Natural killer cell treated with Interleukin-12 subunit alpha and Interleukin-12 subunit beta and Interleukin-15 and Interleukin-18, amount 100 ng/mL, for 72 hours (primary cell): ENCODE results near the gene RASGRF2. TPM values are rescaled to one million over a fixed set of nuclear protein-coding genes. Genes with fewer than 3 reads are reported as not detected.
"Not testable (repeated sequence)": the region's sequence is repeated elsewhere in the genome, so short reads cannot be mapped to it uniquely, and the experiment has no call there.

Source experiments
- ATAC-seq, 2 donors: fragments of 150-1000 bp; cut with Tn5 transposase in 1 of 2; sonication (Bioruptor Pico), chemical (Tn5 transposase) in 1 of 2; 2 replicates each; pipeline ENCODE4 v1.10.0; 2021
- DNase-seq: peaks from one replicate; pipeline ENCODE4 v3.0.0; 2022; ENCODE audit warnings: low spot score
- H3K27ac Mint-ChIP-seq, 2 donors: 1 replicate in 1 of 2; 2 replicates in 1 of 2; pipeline ENCODE4 v1.8.0; 2022; ENCODE audit warnings: mixed read lengths in 2 of 2, mild to moderate bottlenecking in 1 of 2, moderate library complexity in 1 of 2
- H3K27me3 Mint-ChIP-seq, 2 donors: 1 replicate in 1 of 2; 2 replicates in 1 of 2; pipeline ENCODE4 v1.8.0; 2022; ENCODE audit warnings: mixed read lengths in 2 of 2
- H3K36me3 Mint-ChIP-seq: one replicate; pipeline ENCODE4 v1.8.0; 2022; ENCODE audit warnings: mixed read lengths
- H3K4me1 Mint-ChIP-seq, 2 donors: 1 replicate in 1 of 2; 2 replicates in 1 of 2; pipeline ENCODE4 v1.8.0; 2022; ENCODE audit warnings: low read depth in 2 of 2, mixed read lengths in 2 of 2, mild to moderate bottlenecking in 1 of 2
- H3K4me3 Mint-ChIP-seq: one replicate; pipeline ENCODE4 v1.8.0; 2022; ENCODE audit warnings: mixed read lengths
- H3K9me3 Mint-ChIP-seq: 2 replicates; pipeline ENCODE4 v1.8.0; 2022; ENCODE audit warnings: mixed read lengths
- total RNA-seq, 2 donors: library from RNA; stranded (reverse); gene quantifications; one replicate each; pipeline ENCODE4 v1.2.3, GENCODE V29; 2022

The RASGRF2 gene
- total RNA-seq, 2 donors from 2014 or later, result 2.3 to 6.7 TPM

- peaks cover 10% of the 10 kb centered on the region for H3K9me3 Mint-ChIP-seq
- peaks cover 20 to 23% of the 10 kb centered on the region in 2 donors for H3K4me1 Mint-ChIP-seq
- H3K4me3 Mint-ChIP-seq, ATAC-seq, H3K27ac Mint-ChIP-seq, H3K27me3 Mint-ChIP-seq, DNase-seq: not testable (repeated sequence)
- peaks cover 45% of the 10 kb centered on the region for H3K36me3 Mint-ChIP-seq
Measured at GRCh38 chr5:81270394-81271027, 310.3 kb downstream of the RASGRF2 start.
